Cardiac septum (tissue), 1 donor: ENCODE results near the gene CNTNAP3B. TPM values are rescaled to one million over a fixed set of nuclear protein-coding genes. Genes with fewer than 3 reads are reported as not detected.
"Not testable (repeated sequence)": the region's sequence is repeated elsewhere in the genome, so short reads cannot be mapped to it uniquely, and the experiment has no call there.

Source experiments
- DNase-seq: peaks from one replicate; pipeline ENCODE4 v3.0.0-alpha.2; 2020; ENCODE audit warnings: low spot score
- intact Hi-C: fragments of 100-400 bp; cut with DNase I; formaldehyde crosslinking; loops from one replicate; pipeline ENCODE4 v1.14.0; 2022
- long read RNA-seq: library from polyadenylated mRNA; unstranded; transcript quantifications from one replicate; pipeline ENCODE4 v2.0.0, GENCODE V29; 2021
- total RNA-seq: library from RNA; stranded (reverse); fragmentation: NEBNext Ultra II Directional; extraction: Animal tissue kit (Norgen Biotek cat#: 25700); gene quantifications from one replicate; pipeline ENCODE4 v1.2.1, GENCODE V29; 2021
- donor health status: DM: no; HTN: no; CAD: no.

CNTNAP3B gene
- 1.2 TPM for total RNA-seq
- long read RNA-seq, partial matches to known transcripts, result 0 of 3 reads
- long read RNA-seq, other reads (novel, unspliced or antisense), result 3 of 3 reads

- intact Hi-C loops, DNase-seq: not testable (repeated sequence)
Observed at GRCh38 chr9:42129073-42129729, at the start of gene CNTNAP3B. TSS of gene CNTNAP3B (minus strand) at chr9:42129426. CDS start at chr9:42129094, 332 bp downstream.

GRCh38 chr9:42160299-42160698 lies 31.1 kb upstream of the CNTNAP3B start:
- intact Hi-C loops, DNase-seq: not testable (repeated sequence)

GRCh38 chr9:42127056-42127841 lies 2.0 kb downstream of the CNTNAP3B start:
- intact Hi-C loops, DNase-seq: not testable (repeated sequence)

GRCh38 chr9:42121007-42121406 lies 8.2 kb downstream of the CNTNAP3B start:
- DNase-seq, intact Hi-C loops: not testable (repeated sequence)

- intact Hi-C loops, DNase-seq: not testable (repeated sequence)
Observed at GRCh38 chr9:42095929-42096328, 33.3 kb downstream of the CNTNAP3B start.

- intact Hi-C loops, DNase-seq: not testable (repeated sequence)
Observed at GRCh38 chr9:42084559-42084952, 44.7 kb downstream of the CNTNAP3B start.

- DNase-seq, intact Hi-C loops: not testable (repeated sequence)
Observed at GRCh38 chr9:42083877-42084558, 45.2 kb downstream of the CNTNAP3B start.

- intact Hi-C loops, DNase-seq: not testable (repeated sequence)
Observed at GRCh38 chr9:42080376-42080775, 48.9 kb downstream of the CNTNAP3B start.

GRCh38 chr9:42074868-42075267 lies 54.4 kb downstream of the CNTNAP3B start:
- intact Hi-C loops, result not testable (repeated sequence)

GRCh38 chr9:42071026-42071425 lies 58.2 kb downstream of the CNTNAP3B start:
- intact Hi-C loops, DNase-seq: not testable (repeated sequence)

More at GRCh38 chr9:42074868-42075267, 54.4 kb downstream of the CNTNAP3B start:
- not testable (repeated sequence) for DNase-seq

GRCh38 chr9:42070035-42070799 lies 59.0 kb downstream of the CNTNAP3B start:
- DNase-seq, intact Hi-C loops: not testable (repeated sequence)

GRCh38 chr9:42053874-42054273 lies 75.4 kb downstream of the CNTNAP3B start:
- DNase-seq, intact Hi-C loops: not testable (repeated sequence)

- DNase-seq, result not testable (repeated sequence)
Observed at GRCh38 chr9:42050701-42051100, 78.5 kb downstream of the CNTNAP3B start.

GRCh38 chr9:42044422-42045010 lies 84.7 kb downstream of the CNTNAP3B start:
- DNase-seq, intact Hi-C loops: not testable (repeated sequence)

More at GRCh38 chr9:42050701-42051100, 78.5 kb downstream of the CNTNAP3B start:
- intact Hi-C loops, result not testable (repeated sequence)

- intact Hi-C loops, DNase-seq: not testable (repeated sequence)
Observed at GRCh38 chr9:42033541-42033940, 95.7 kb downstream of the CNTNAP3B start.

GRCh38 chr9:42020639-42021038 lies 108.6 kb downstream of the CNTNAP3B start:
- intact Hi-C loops, DNase-seq: not testable (repeated sequence)

- intact Hi-C loops, DNase-seq: not testable (repeated sequence)
Observed at GRCh38 chr9:42018220-42018922, 110.9 kb downstream of the CNTNAP3B start.

- intact Hi-C loops, DNase-seq: not testable (repeated sequence)
Observed at GRCh38 chr9:42014317-42014716, 114.9 kb downstream of the CNTNAP3B start.
